WI38 (cell line): Measurements from ENCODE around the gene SHISA7.
A peak's percentile ranks its signal among the peaks of the same experiment; 100 is the strongest.
"Not testable (repeated sequence)": the region's sequence is repeated elsewhere in the genome, so short reads cannot be mapped to it uniquely, and the experiment has no call there.

Experiments
- H3K4me3 ChIP-seq: 2 replicates; pipeline ENCODE4 v1.5.1; 2011; ENCODE audit warnings: low read depth, mild to moderate bottlenecking, control low read depth, low read length
- CTCF ChIP-seq: IDR thresholded peaks from 2 replicates; pipeline ENCODE4 v1.5.1; 2012; ENCODE audit warnings: low read depth, mild to moderate bottlenecking, control low read depth, low read length

The SHISA7 gene

GRCh38 chr19:55419624-55420236, 23.4 kb downstream of the SHISA7 start:
- TF ChIP-seq CTCF: no peak
- H3K4me3 ChIP-seq: no peak overlapping the region

- no peak overlapping the region for H3K4me3 ChIP-seq
- TF ChIP-seq CTCF: no peak
Observed at GRCh38 chr19:55419103-55419502, 24.0 kb downstream of the SHISA7 start.

GRCh38 chr19:55418185-55418584, 24.9 kb downstream of the SHISA7 start:
- no peak overlapping the region for H3K4me3 ChIP-seq
- peak; percentile 72 for TF ChIP-seq CTCF

- no peak for TF ChIP-seq CTCF
- no peak overlapping the region for H3K4me3 ChIP-seq
Observed at GRCh38 chr19:55410168-55410567, 32.9 kb downstream of the SHISA7 start.

GRCh38 chr19:55409179-55409578, 33.9 kb downstream of the SHISA7 start:
- not testable (repeated sequence) for H3K4me3 ChIP-seq

- peak overlapping the region; percentile 51 for H3K4me3 ChIP-seq
- no peak for TF ChIP-seq CTCF
Observed at GRCh38 chr19:55408533-55408872, 34.6 kb downstream of the SHISA7 start.

- peak overlapping the region; percentile 78 for H3K4me3 ChIP-seq
- TF ChIP-seq CTCF: no peak
Observed at GRCh38 chr19:55407800-55408532, 35.1 kb downstream of the SHISA7 start.

- peak within 1 kb of the TSS; percentile 78 for H3K4me3 ChIP-seq
Observed at GRCh38 chr19:55407550-55407799, 35.6 kb downstream of the SHISA7 start, which contains the start of gene UBE2S. Gene UBE2S (minus strand): TSS chr19:55407788. CDS start chr19:55407589, 199 bp downstream.
